ENCODE data around the gene TOGARAM1. TPM values are rescaled to one million over a fixed set of nuclear protein-coding genes. Genes with fewer than 3 reads are reported as not detected.

TOGARAM1 gene
- total and polyA plus RNA-seq, 9 of the 15 experiments (the other 6 are each of a cell fraction or from before 2014, with no cell fraction given) = 1.3 to 6.4 (median 3.7) TPM

GRCh38 chr14:45096218-45096617 lies 134.2 kb downstream of the TOGARAM1 start (continued):
- TF ChIP-seq GMEB1 (CRISPR knock-in tag; IDR thresholded peaks at IDR 0.05) (no peak), DIDO1 (tag; IDR thresholded peaks at IDR 0.05; ENCODE audit: low read depth) (no peak), GATA2 (CRISPR knock-in tag; IDR thresholded peaks at IDR 0.05) (no peak), ZNF740 (CRISPR knock-in tag; IDR thresholded peaks at IDR 0.05) (no peak), ZNF740 (tag; IDR thresholded peaks at IDR 0.05) (no peak), KDM2B (CRISPR knock-in tag; IDR thresholded peaks at IDR 0.05) (no peak), CXXC5 (CRISPR knock-in tag; IDR thresholded peaks at IDR 0.05) (no peak), ZNF57 (CRISPR knock-in tag; IDR thresholded peaks at IDR 0.05) (no peak), ERF (CRISPR knock-in tag; IDR thresholded peaks at IDR 0.05) (no peak), CAMTA2 (CRISPR knock-in tag; conservative IDR thresholded peaks at IDR 0.05) (no peak)

GRCh38 chr14:45103806-45104205 lies 141.8 kb downstream of the TOGARAM1 start:
- no peak for FAIRE-seq
- TF ChIP-seq ZNF143 (CRISPR knock-in tag; IDR thresholded peaks at IDR 0.05) = no peak
- no peak for TF ChIP-seq MLX (CRISPR knock-in tag; conservative IDR thresholded peaks at IDR 0.05)
- no peak for TF ChIP-seq ARID1B (IDR thresholded peaks at IDR 0.05)
- no peak for TF ChIP-seq ZNF551 (CRISPR knock-in tag; IDR thresholded peaks at IDR 0.05)
- no peak for TF ChIP-seq KDM4B (IDR thresholded peaks at IDR 0.05; ENCODE audit: borderline replicate concordance in 2 of 2, low read depth in 1 of 2)
- TF ChIP-seq ZNF717 (CRISPR knock-in tag; IDR thresholded peaks at IDR 0.05) = no peak
- TF ChIP-seq POLR2B (IDR thresholded peaks at IDR 0.05; ENCODE audit: low read depth, partially characterized antibody) = no peak

More at GRCh38 chr14:45103806-45104205, 141.8 kb downstream of the TOGARAM1 start:
- Histone ChIP-seq H3K36me3 (ENCODE audit: control insufficient read depth, insufficient read depth, low read length) (peaks cover 76% of the 10 kb centered on the region; the same call in 2 of the 3 replicates), H3K4me2 (ENCODE audit: insufficient read depth, low read length) (no peak overlapping the region), H4K20me1 (replicated peaks; ENCODE audit: control insufficient read depth, insufficient read depth, low read length) (no peaks in the 10 kb centered on the region), H3K4me3 (no peak overlapping the region), H3K9me3 (replicated peaks; ENCODE audit: control insufficient read depth, insufficient read depth, low read depth, low read length) (no peaks in the 10 kb centered on the region), H3K9me1 (ENCODE audit: control insufficient read depth, insufficient read depth, low read length) (no peaks in the 10 kb centered on the region), H2AFZ (ENCODE audit: low read depth, low read length) (no peak overlapping the region), H3K79me2 (ENCODE audit: control insufficient read depth, insufficient read depth, low read length) (peaks cover 3% of the 10 kb centered on the region; the same call in 1 of the 3 replicates), H3K9ac (ENCODE audit: insufficient read depth in 1 of 2, low read depth in 2 of 2, low read length in 2 of 2) (no peak overlapping the region), H3K27me3 (ENCODE audit: control insufficient read depth in 2 of 2, insufficient read depth in 2 of 2, low read length in 2 of 2) (no peaks in the 10 kb centered on the region), H3K27ac (ENCODE audit: extremely low read depth, low read depth, low read length) (no peak overlapping the region), H3K4me1 (replicated peaks in 1 of 2; ENCODE audit: control insufficient read depth in 2 of 2, insufficient read depth in 2 of 2, low read length in 2 of 2) (no peaks in the 10 kb centered on the region)
- ChIA-PET CTCF (ENCODE audit: low intra/inter-chr PET ratio) (no interaction called here), POLR2A (no interaction called here)
- intact Hi-C loops (cut with micrococcal nuclease) = no loop called here
- no peak for ATAC-seq
- in situ Hi-C loops (cut with MboI) = no loop called here
- no peak for DNase-seq (ENCODE audit: extremely low read depth in 1 of 4, low spot score in 3 of 4)
- no TSS peak for BruUV-seq (replicated peaks)
